ENCODE measurements around the gene ZBTB7C. TPM values are rescaled to one million over a fixed set of nuclear protein-coding genes. Genes with fewer than 3 reads are reported as not detected.

ZBTB7C gene
- total and polyA plus RNA-seq, 10 of the 15 experiments (the other 5 are each of a cell fraction or from before 2014, with no cell fraction given) = under 0.01 to 0.08 (median 0.01) TPM; not detected in 7

- no peaks in the 10 kb centered on the region for H3K79me2 ChIP-seq (ENCODE audit: control insufficient read depth, insufficient read depth, low read length)
- WGBS (ENCODE audit: insufficient coverage, insufficient replicate concordance, low lambda C conversion rate, missing lambda C conversion rate) = 4% methylated on average over 6 of the region's 6 CpGs
- FAIRE-seq (no peak), ATAC-seq (no peak), DNase-seq (ENCODE audit: low read depth, low spot score) (no peak)
- H3K4me2 ChIP-seq (ENCODE audit: control insufficient read depth, insufficient read depth) = no peak overlapping the region
- POLR2A ChIA-PET = no interaction called here
- peaks cover 0 to 2% of the 10 kb centered on the region in 2 experiments; a peak in 1 of 4 replicates for H3K27me3 ChIP-seq (replicated peaks in 1 of 2; ENCODE audit: control insufficient read depth in 2 of 2, insufficient read depth in 2 of 2, low read length in 1 of 2)
- no peak overlapping the region for H3K9ac ChIP-seq (ENCODE audit: control insufficient read depth, insufficient read depth, low read length)
- no peak overlapping the region for H2AFZ ChIP-seq (ENCODE audit: control insufficient read depth, low read depth, low read length)
- no peak for TF ChIP-seq YY1 (IDR thresholded peaks at IDR 0.05; ENCODE audit: low read depth, low read length)
- no peak for TF ChIP-seq ZBTB40 (IDR thresholded peaks at IDR 0.05; ENCODE audit: borderline replicate concordance)
- no peak for TF ChIP-seq CTCF (IDR thresholded peaks at IDR 0.05 in 2 of 3, conservative IDR thresholded peaks at IDR 0.05 in 1 of 3; ENCODE audit: control insufficient read depth in 2 of 3, extremely low read depth in 1 of 3, insufficient read depth in 1 of 3, low read depth in 3 of 3, low read length in 3 of 3)
- TF ChIP-seq CEBPZ (IDR thresholded peaks at IDR 0.05; ENCODE audit: low read depth, low read length) = no peak
- TF ChIP-seq CBX3 (IDR thresholded peaks at IDR 0.05; ENCODE audit: borderline replicate concordance, low read depth) = no peak
- TF ChIP-seq BCL11A (IDR thresholded peaks at IDR 0.05; ENCODE audit: low read depth, low read length) = no peak
- no peak for TF ChIP-seq BACH1 (IDR thresholded peaks at IDR 0.05; ENCODE audit: borderline replicate concordance)
- TF ChIP-seq ZBTB33 (IDR thresholded peaks at IDR 0.05) = no peak
- TF ChIP-seq CHD4 (IDR thresholded peaks at IDR 0.05) = no peak
- no peaks in the 10 kb centered on the region for H3K9me3 ChIP-seq (replicated peaks; ENCODE audit: control insufficient read depth, insufficient read depth, low read length)
- CTCF ChIA-PET = interaction anchor here (1.8 to 1.9 kb wide), 2 partner anchors 9 to 11 kb away, joined by 6 to 9 read pairs; no protein-coding TSS in a partner anchor
- H3K27ac ChIP-seq (ENCODE audit: control insufficient read depth, insufficient read depth) = no peak overlapping the region
- intact Hi-C loops (cut with micrococcal nuclease; ENCODE audit: unreplicated experiment) (no loop called here), in situ Hi-C loops (cut with MboI) (no loop called here)
- RAD21 ChIA-PET (ENCODE audit: unreplicated experiment) = no interaction called here
- SMC1A ChIA-PET (ENCODE audit: uncharacterized antibody, unreplicated experiment) = no interaction called here
- no peaks in the 10 kb centered on the region; the same call in 1 of the 2 replicates for H4K20me1 ChIP-seq (ENCODE audit: control insufficient read depth, insufficient read depth)
- no TSS peak for BruUV-seq (replicated peaks)
- no peak overlapping the region for H3K4me3 ChIP-seq
- H3K4me1 ChIP-seq (ENCODE audit: control insufficient read depth, insufficient read depth, low read length) = no peaks in the 10 kb centered on the region
- no peaks in the 10 kb centered on the region for H3K36me3 ChIP-seq (ENCODE audit: control insufficient read depth in 2 of 2, insufficient read depth in 2 of 2, low read length in 1 of 2)
These were observed 45.1 kb upstream of the ZBTB7C start for GRCh38 chr18:48454261-48454757.

Measured in GM12878 (cell line).